Hepatocyte (in vitro differentiated cells): ENCODE measurements around the gene ANAPC2.

Experiments
- EZH2 ChIP-seq: fragments of 200-600 bp; sonication (generic); IDR thresholded peaks from 2 replicates; pipeline ENCODE4 v1.6.1; 2016; ENCODE audit warnings: antibody characterized with exemption, mild to moderate bottlenecking, borderline replicate concordance
- TF ChIP-seq, protein P1 (sequence below): fragments of 200-600 bp; sonication (generic); IDR thresholded peaks from 2 replicates; pipeline ENCODE4 v1.5.1; 2016; ENCODE audit warnings: antibody characterized with exemption, mild to moderate bottlenecking; ENCODE audit not compliant: poor library complexity

DNA sequence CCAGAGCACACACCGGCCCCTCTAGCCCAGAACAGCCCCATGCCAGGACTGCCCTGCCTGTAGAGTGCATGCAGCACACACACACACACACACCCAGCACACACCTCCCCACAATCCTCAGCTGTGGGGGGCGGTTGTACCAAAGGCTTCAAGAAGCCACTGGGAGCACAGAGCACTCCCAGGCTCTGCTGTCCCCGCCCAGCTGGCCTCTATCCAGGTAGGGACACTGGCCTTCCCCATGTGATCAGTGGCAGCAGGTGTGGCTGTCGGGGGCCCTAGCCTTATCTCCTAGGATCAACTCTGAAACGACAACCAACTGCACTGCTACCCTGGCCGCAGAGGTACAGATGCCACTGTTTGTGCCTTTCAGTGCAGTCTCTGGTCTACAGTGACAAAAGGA lies 2.0 kb downstream of the ANAPC2 start:
- TF ChIP-seq EZH2: no peak
- TF ChIP-seq, protein P1, sequence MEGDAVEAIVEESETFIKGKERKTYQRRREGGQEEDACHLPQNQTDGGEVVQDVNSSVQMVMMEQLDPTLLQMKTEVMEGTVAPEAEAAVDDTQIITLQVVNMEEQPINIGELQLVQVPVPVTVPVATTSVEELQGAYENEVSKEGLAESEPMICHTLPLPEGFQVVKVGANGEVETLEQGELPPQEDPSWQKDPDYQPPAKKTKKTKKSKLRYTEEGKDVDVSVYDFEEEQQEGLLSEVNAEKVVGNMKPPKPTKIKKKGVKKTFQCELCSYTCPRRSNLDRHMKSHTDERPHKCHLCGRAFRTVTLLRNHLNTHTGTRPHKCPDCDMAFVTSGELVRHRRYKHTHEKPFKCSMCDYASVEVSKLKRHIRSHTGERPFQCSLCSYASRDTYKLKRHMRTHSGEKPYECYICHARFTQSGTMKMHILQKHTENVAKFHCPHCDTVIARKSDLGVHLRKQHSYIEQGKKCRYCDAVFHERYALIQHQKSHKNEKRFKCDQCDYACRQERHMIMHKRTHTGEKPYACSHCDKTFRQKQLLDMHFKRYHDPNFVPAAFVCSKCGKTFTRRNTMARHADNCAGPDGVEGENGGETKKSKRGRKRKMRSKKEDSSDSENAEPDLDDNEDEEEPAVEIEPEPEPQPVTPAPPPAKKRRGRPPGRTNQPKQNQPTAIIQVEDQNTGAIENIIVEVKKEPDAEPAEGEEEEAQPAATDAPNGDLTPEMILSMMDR: no peak
